GM23338 (cell line): ENCODE results near the gene SCFD2. TPM values are rescaled to one million over a fixed set of nuclear protein-coding genes. Genes with fewer than 3 reads are reported as not detected.

Experiments
- CREB1 ChIP-seq: fragments of 250-450 bp; sonication (Bioruptor Pico); IDR thresholded peaks from 2 replicates; pipeline ENCODE4 v1.5.0; 2020; ENCODE audit warnings: low read depth, mild to moderate bottlenecking, moderate library complexity
- EZH2 ChIP-seq: fragments of 200-600 bp; sonication (generic); IDR thresholded peaks from one replicate; pipeline ENCODE4 v1.8.0; 2017; ENCODE audit warnings: antibody characterized with exemption, mild to moderate bottlenecking, low read depth; ENCODE audit not compliant: unreplicated experiment
- EZH2phosphoT487 ChIP-seq: fragments of 200-600 bp; sonication (generic); IDR thresholded peaks from one replicate; pipeline ENCODE4 v1.8.1; 2018; ENCODE audit warnings: antibody characterized with exemption; ENCODE audit not compliant: unreplicated experiment
- NANOG ChIP-seq: IDR thresholded peaks from 2 replicates; pipeline ENCODE4 v1.6.1; 2016; ENCODE audit warnings: antibody characterized with exemption, borderline replicate concordance
- POLR2AphosphoS5 ChIP-seq: IDR thresholded peaks from 2 replicates; pipeline ENCODE4 v1.6.1; 2016; ENCODE audit warnings: antibody characterized with exemption, low read depth
- STAT1 ChIP-seq: IDR thresholded peaks from one replicate; pipeline ENCODE4 v1.6.1; 2016; ENCODE audit warnings: antibody characterized with exemption; ENCODE audit not compliant: unreplicated experiment
- ZNF114 ChIP-seq: fragments of 250-450 bp; sonication (Bioruptor Pico); IDR thresholded peaks from 2 replicates; pipeline ENCODE4 v1.5.0; 2020; ENCODE audit warnings: mild to moderate bottlenecking, moderate library complexity
- ZNF331 ChIP-seq: fragments of 250-450 bp; sonication (Bioruptor Pico); IDR thresholded peaks from 2 replicates; pipeline ENCODE4 v1.5.0; 2020; ENCODE audit warnings: low read depth, mild to moderate bottlenecking, moderate library complexity
- polyA plus RNA-seq: library from polyadenylated mRNA; unstranded; fragments of >200 nt; fragmentation: Nextera tagmentation; extraction: Ambion mirVana; gene quantifications from 2 replicates; pipeline ENCODE4 v1.2.1, GENCODE V29; 2016
- total RNA-seq: library from RNA; depleted of rRNA; stranded (reverse); fragments of >200 nt; shearing (Covaris generic); gene quantifications from 2 replicates; pipeline ENCODE4 v1.2.3, GENCODE V29; 2014
- TF ChIP-seq, protein P1 (sequence below): fragments of 250-450 bp; sonication (Bioruptor Pico); IDR thresholded peaks from 2 replicates; pipeline ENCODE4 v1.5.0; 2020; ENCODE audit warnings: mild to moderate bottlenecking, moderate library complexity
- TF ChIP-seq, protein P2 (sequence below): IDR thresholded peaks from 2 replicates; pipeline ENCODE4 v1.6.1; 2016; ENCODE audit warnings: antibody characterized with exemption
- TF ChIP-seq, protein P3 (sequence below): IDR thresholded peaks from one replicate; pipeline ENCODE4 v1.6.1; 2018; ENCODE audit warnings: antibody characterized with exemption; ENCODE audit not compliant: unreplicated experiment

SCFD2 gene
- total and polyA plus RNA-seq, 2 experiments from 2014 or later = 5.7 to 17.5 TPM

DNA sequence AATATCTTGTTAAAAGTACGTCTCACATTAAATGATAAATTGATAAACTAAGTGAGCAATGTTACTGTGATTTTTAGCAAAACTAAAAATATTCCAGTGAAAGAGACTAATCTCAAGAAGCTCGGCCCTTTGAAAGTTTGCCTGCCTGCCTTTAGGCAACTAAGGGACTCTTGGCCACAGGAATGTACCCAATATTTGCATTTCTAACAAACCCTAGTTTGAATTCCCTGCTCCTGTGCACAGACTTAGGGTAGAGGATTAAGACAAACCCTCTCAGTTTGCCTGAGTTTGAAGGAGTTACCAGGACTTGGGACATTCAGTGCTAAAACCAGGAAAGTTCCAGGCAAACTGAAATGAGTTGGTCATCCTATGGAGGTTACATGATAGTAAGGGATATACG is 157.1 kb downstream of the SCFD2 start (continued):
- TF ChIP-seq, protein P1, sequence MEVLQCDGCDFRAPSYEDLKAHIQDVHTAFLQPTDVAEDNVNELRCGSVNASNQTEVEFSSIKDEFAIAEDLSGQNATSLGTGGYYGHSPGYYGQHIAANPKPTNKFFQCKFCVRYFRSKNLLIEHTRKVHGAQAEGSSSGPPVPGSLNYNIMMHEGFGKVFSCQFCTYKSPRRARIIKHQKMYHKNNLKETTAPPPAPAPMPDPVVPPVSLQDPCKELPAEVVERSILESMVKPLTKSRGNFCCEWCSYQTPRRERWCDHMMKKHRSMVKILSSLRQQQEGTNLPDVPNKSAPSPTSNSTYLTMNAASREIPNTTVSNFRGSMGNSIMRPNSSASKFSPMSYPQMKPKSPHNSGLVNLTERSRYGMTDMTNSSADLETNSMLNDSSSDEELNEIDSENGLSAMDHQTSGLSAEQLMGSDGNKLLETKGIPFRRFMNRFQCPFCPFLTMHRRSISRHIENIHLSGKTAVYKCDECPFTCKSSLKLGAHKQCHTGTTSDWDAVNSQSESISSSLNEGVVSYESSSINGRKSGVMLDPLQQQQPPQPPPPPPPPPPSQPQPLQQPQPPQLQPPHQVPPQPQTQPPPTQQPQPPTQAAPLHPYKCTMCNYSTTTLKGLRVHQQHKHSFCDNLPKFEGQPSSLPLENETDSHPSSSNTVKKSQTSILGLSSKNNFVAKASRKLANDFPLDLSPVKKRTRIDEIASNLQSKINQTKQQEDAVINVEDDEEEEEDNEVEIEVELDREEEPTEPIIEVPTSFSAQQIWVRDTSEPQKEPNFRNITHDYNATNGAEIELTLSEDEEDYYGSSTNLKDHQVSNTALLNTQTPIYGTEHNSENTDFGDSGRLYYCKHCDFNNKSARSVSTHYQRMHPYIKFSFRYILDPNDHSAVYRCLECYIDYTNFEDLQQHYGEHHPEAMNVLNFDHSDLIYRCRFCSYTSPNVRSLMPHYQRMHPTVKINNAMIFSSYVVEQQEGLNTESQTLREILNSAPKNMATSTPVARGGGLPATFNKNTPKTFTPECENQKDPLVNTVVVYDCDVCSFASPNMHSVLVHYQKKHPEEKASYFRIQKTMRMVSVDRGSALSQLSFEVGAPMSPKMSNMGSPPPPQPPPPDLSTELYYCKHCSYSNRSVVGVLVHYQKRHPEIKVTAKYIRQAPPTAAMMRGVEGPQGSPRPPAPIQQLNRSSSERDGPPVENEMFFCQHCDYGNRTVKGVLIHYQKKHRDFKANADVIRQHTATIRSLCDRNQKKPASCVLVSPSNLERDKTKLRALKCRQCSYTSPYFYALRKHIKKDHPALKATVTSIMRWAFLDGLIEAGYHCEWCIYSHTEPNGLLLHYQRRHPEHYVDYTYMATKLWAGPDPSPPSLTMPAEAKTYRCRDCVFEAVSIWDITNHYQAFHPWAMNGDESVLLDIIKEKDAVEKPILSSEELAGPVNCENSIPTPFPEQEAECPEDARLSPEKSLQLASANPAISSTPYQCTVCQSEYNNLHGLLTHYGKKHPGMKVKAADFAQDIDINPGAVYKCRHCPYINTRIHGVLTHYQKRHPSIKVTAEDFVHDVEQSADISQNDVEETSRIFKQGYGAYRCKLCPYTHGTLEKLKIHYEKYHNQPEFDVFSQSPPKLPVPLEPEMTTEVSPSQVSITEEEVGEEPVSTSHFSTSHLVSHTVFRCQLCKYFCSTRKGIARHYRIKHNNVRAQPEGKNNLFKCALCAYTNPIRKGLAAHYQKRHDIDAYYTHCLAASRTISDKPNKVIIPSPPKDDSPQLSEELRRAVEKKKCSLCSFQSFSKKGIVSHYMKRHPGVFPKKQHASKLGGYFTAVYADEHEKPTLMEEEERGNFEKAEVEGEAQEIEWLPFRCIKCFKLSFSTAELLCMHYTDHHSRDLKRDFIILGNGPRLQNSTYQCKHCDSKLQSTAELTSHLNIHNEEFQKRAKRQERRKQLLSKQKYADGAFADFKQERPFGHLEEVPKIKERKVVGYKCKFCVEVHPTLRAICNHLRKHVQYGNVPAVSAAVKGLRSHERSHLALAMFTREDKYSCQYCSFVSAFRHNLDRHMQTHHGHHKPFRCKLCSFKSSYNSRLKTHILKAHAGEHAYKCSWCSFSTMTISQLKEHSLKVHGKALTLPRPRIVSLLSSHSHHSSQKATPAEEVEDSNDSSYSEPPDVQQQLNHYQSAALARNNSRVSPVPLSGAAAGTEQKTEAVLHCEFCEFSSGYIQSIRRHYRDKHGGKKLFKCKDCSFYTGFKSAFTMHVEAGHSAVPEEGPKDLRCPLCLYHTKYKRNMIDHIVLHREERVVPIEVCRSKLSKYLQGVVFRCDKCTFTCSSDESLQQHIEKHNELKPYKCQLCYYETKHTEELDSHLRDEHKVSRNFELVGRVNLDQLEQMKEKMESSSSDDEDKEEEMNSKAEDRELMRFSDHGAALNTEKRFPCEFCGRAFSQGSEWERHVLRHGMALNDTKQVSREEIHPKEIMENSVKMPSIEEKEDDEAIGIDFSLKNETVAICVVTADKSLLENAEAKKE = no peak
- TF ChIP-seq, protein P2, sequence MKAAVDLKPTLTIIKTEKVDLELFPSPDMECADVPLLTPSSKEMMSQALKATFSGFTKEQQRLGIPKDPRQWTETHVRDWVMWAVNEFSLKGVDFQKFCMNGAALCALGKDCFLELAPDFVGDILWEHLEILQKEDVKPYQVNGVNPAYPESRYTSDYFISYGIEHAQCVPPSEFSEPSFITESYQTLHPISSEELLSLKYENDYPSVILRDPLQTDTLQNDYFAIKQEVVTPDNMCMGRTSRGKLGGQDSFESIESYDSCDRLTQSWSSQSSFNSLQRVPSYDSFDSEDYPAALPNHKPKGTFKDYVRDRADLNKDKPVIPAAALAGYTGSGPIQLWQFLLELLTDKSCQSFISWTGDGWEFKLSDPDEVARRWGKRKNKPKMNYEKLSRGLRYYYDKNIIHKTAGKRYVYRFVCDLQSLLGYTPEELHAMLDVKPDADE = no peak
- TF ChIP-seq EZH2 (no peak), POLR2AphosphoS5 (no peak), EZH2phosphoT487 (no peak), ZNF331 (CRISPR knock-in tag) (no peak), ZNF114 (CRISPR knock-in tag) (no peak), STAT1 (no peak), CREB1 (CRISPR knock-in tag) (no peak), NANOG (no peak)
- TF ChIP-seq, protein P3, sequence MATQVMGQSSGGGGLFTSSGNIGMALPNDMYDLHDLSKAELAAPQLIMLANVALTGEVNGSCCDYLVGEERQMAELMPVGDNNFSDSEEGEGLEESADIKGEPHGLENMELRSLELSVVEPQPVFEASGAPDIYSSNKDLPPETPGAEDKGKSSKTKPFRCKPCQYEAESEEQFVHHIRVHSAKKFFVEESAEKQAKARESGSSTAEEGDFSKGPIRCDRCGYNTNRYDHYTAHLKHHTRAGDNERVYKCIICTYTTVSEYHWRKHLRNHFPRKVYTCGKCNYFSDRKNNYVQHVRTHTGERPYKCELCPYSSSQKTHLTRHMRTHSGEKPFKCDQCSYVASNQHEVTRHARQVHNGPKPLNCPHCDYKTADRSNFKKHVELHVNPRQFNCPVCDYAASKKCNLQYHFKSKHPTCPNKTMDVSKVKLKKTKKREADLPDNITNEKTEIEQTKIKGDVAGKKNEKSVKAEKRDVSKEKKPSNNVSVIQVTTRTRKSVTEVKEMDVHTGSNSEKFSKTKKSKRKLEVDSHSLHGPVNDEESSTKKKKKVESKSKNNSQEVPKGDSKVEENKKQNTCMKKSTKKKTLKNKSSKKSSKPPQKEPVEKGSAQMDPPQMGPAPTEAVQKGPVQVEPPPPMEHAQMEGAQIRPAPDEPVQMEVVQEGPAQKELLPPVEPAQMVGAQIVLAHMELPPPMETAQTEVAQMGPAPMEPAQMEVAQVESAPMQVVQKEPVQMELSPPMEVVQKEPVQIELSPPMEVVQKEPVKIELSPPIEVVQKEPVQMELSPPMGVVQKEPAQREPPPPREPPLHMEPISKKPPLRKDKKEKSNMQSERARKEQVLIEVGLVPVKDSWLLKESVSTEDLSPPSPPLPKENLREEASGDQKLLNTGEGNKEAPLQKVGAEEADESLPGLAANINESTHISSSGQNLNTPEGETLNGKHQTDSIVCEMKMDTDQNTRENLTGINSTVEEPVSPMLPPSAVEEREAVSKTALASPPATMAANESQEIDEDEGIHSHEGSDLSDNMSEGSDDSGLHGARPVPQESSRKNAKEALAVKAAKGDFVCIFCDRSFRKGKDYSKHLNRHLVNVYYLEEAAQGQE = no peak
